CD4-positive, alpha-beta T cell treated with Interferon gamma for 1 hour (primary cell): ENCODE results near the gene PHEX.

Experiments
- DNase-seq: peaks from one replicate; pipeline ENCODE4 v3.0.0-alpha.2; 2020

Gene PHEX

GRCh38 chrX:22032084-22032483 lies at the start of gene PHEX:
TSS of gene PHEX (plus strand) at chrX:22032325. CDS start at chrX:22033006, 681 bp downstream.
- DNase-seq, result no peak

- peak; percentile 70 for DNase-seq
Observed at GRCh38 chrX:21985332-21985777, 46.8 kb upstream of the PHEX start.

- DNase-seq, result no peak
Observed at GRCh38 chrX:21986596-21986995, 45.5 kb upstream of the PHEX start.

GRCh38 chrX:21989384-21989783 lies 42.7 kb upstream of the PHEX start:
- DNase-seq, result no peak

GRCh38 chrX:21990832-21991231 lies 41.3 kb upstream of the PHEX start:
- no peak for DNase-seq

GRCh38 chrX:21991504-21991903 lies 40.6 kb upstream of the PHEX start:
- DNase-seq, result no peak

- DNase-seq, result peak; percentile 49
Observed at GRCh38 chrX:21993265-21993664, 38.9 kb upstream of the PHEX start.

- peak; percentile 22 for DNase-seq
Observed at GRCh38 chrX:21996872-21997455, 35.2 kb upstream of the PHEX start.

GRCh38 chrX:21998037-21998436 lies 34.1 kb upstream of the PHEX start:
- DNase-seq, result no peak

- DNase-seq, result no peak
Observed at GRCh38 chrX:22004866-22005265, 27.3 kb upstream of the PHEX start.

- no peak for DNase-seq
Observed at GRCh38 chrX:22012051-22012450, 20.1 kb upstream of the PHEX start.

GRCh38 chrX:22012931-22013330 lies 19.2 kb upstream of the PHEX start:
- DNase-seq, result no peak

GRCh38 chrX:22015139-22015750 lies 16.9 kb upstream of the PHEX start:
- no peak for DNase-seq

GRCh38 chrX:22021751-22022324 lies 10.3 kb upstream of the PHEX start:
- no peak for DNase-seq

GRCh38 chrX:22024577-22024976 lies 7.5 kb upstream of the PHEX start:
- DNase-seq, result no peak

GRCh38 chrX:22025751-22026150 lies 6.4 kb upstream of the PHEX start:
- DNase-seq, result no peak

GRCh38 chrX:22026731-22027130 lies 5.4 kb upstream of the PHEX start:
- no peak for DNase-seq

- DNase-seq, result no peak
Observed at GRCh38 chrX:22032506-22032905, 381 bp downstream of the PHEX start.

- no peak for DNase-seq
Observed at GRCh38 chrX:22033818-22034217, 1.7 kb downstream of the PHEX start.

- DNase-seq, result no peak
Observed at GRCh38 chrX:22035236-22035635, 3.1 kb downstream of the PHEX start.

GRCh38 chrX:22037225-22037624 lies 5.1 kb downstream of the PHEX start:
- no peak for DNase-seq

- DNase-seq, result no peak
Observed at GRCh38 chrX:22037911-22038537, 5.9 kb downstream of the PHEX start.

- no peak for DNase-seq
Observed at GRCh38 chrX:22039541-22039940, 7.4 kb downstream of the PHEX start.

- DNase-seq, result no peak
Observed at GRCh38 chrX:22040184-22040583, 8.1 kb downstream of the PHEX start.
